Gastroesophageal sphincter (tissue), 4 donors: ENCODE measurements around the gene PUM1. TPM values are rescaled to one million over a fixed set of nuclear protein-coding genes. Genes with fewer than 3 reads are reported as not detected.

Experiments
- ATAC-seq: fragments of 150-250 bp; one replicate; pipeline ENCODE4 v1.9.1; 2016; ENCODE audit warnings: mild to moderate bottlenecking, moderate library complexity
- H3K27ac ChIP-seq, 4 donors: fragments of 200-600 bp; sonication (generic) in 3 of 4; 1 replicate in 3 of 4; 2 replicates in 1 of 4; pipeline ENCODE4 v1.5.1; 2016 to 2019
- H3K27me3 ChIP-seq: fragments of 200-600 bp; sonication (generic); one replicate; pipeline ENCODE4 v1.5.1; 2019
- H3K36me3 ChIP-seq, 2 donors: fragments of 200-600 bp; sonication (generic); one replicate each; pipeline ENCODE4 v1.5.1; 2019; ENCODE audit warnings: control low read depth in 1 of 2
- H3K4me1 ChIP-seq, 3 donors: fragments of 200-600 bp; sonication (generic); 1 replicate in 2 of 3; 2 replicates in 1 of 3; pipeline ENCODE4 v1.5.1; 2016 to 2019; ENCODE audit warnings: control low read depth in 2 of 3
- H3K4me3 ChIP-seq, 2 donors: fragments of 200-600 bp; sonication (generic); one replicate each; pipeline ENCODE4 v1.5.1; 2019; ENCODE audit warnings: mild to moderate bottlenecking in 1 of 2, moderate library complexity in 1 of 2
- H3K9me3 ChIP-seq, 3 donors: fragments of 200-600 bp; sonication (generic); one replicate each; pipeline ENCODE4 v1.5.1; 2017 to 2019; ENCODE audit warnings: control low read depth in 2 of 3
- EP300 ChIP-seq: sonication (generic); formaldehyde crosslinking; IDR thresholded peaks from one replicate; pipeline ENCODE4 v1.6.1; 2017; ENCODE audit warnings: antibody characterized with exemption, mild to moderate bottlenecking
- POLR2A ChIP-seq, 2 donors: fragments of 450-650 bp; IDR thresholded peaks; one replicate each; pipeline ENCODE4 v1.6.1; 2017; ENCODE audit warnings: antibody characterized with exemption in 2 of 2, mild to moderate bottlenecking in 2 of 2, moderate library complexity in 1 of 2
- POLR2AphosphoS5 ChIP-seq: sonication (generic); formaldehyde crosslinking; IDR thresholded peaks from one replicate; pipeline ENCODE4 v1.6.1; 2017; ENCODE audit warnings: antibody characterized with exemption
- WGBS, 2 donors: methylation state at CpG; one replicate each; pipeline ENCODE4 v1.1.5; 2018; ENCODE audit warnings: low coverage in 1 of 2; 5-methylcytosine and 5-hydroxymethylcytosine counted together
- total RNA-seq, 4 donors: library from RNA; depleted of rRNA; stranded (reverse); fragments of >200 nt; gene quantifications; one replicate each; pipeline ENCODE4 v1.1.0, GENCODE V29; 2016
- TF ChIP-seq, protein P1 (sequence below), 4 experiments: fragments of 200-600 bp in 2 of 4; fragments of 450-650 bp in 2 of 4; sonication (generic) in 1 of 4; IDR thresholded peaks; one replicate each; pipeline ENCODE4 v1.5.1; 2017 to 2019; ENCODE audit warnings: antibody characterized with exemption in 4 of 4, mild to moderate bottlenecking in 2 of 4, moderate library complexity in 2 of 4

Gene PUM1
- total RNA-seq, 4 donors from 2014 or later: 83.8 to 90.7 (median 88.4) TPM

DNA sequence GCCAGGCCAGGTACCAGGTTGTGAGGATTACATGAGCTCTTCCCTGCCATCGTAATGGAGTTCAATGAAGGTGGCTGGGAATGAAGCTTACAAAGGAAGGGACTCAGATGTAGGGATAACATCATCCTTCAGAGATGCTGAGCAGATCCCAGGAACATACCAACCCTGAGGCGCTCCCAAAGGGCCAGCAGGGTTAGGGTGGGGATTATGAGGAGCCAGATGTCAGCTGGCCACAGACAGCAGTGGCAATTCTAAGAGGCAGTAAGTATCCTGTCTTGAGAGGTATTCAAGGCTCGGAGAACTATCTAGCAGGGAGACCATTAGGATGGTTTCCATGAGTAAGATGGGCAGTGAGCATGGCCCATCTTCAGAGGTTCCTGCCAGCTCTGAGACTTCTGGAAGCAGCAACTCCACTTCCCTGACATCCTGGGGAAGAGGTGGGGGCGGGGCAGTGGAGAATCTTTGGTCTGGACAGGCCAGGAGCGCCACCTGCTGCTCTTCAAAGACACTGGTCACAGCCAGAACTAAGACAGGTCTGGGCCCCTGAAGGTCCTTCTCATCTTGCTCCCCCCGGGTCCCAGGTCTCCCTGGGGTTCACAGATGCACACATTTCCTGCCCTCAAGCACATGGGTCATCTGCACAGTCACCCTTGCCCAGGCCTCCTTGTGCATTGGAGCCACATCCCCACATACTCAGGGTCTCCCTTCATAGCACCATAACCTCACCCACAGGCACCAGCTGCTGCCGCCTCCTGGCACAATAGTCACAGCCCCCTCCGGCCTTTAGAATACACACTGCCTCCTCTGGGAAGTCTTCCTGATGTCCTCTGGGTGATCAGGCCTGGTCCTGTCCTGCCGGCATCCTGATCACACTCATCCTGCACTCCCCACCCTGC lies 154.2 kb downstream of the PUM1 start:
- no peaks in the 10 kb centered on the region for H3K9me3 ChIP-seq
- H3K27ac ChIP-seq: peak overlapping the region in 2 of 4 donors; percentile 12 to 34
- peak; percentile 53 for ATAC-seq
- TF ChIP-seq, protein P1, sequence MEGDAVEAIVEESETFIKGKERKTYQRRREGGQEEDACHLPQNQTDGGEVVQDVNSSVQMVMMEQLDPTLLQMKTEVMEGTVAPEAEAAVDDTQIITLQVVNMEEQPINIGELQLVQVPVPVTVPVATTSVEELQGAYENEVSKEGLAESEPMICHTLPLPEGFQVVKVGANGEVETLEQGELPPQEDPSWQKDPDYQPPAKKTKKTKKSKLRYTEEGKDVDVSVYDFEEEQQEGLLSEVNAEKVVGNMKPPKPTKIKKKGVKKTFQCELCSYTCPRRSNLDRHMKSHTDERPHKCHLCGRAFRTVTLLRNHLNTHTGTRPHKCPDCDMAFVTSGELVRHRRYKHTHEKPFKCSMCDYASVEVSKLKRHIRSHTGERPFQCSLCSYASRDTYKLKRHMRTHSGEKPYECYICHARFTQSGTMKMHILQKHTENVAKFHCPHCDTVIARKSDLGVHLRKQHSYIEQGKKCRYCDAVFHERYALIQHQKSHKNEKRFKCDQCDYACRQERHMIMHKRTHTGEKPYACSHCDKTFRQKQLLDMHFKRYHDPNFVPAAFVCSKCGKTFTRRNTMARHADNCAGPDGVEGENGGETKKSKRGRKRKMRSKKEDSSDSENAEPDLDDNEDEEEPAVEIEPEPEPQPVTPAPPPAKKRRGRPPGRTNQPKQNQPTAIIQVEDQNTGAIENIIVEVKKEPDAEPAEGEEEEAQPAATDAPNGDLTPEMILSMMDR (IDR thresholded peaks at IDR 0.05): peak in 3 of 4 experiments; percentile 84 to 93 (median 91)
- TF ChIP-seq EP300: no peak
- TF ChIP-seq POLR2AphosphoS5: no peak
- WGBS, 2 donors: 58% methylated on average over 6 of the region's 9 CpGs; no CpG with 5 or more reads in 1 of the 2 donors
- H3K4me3 ChIP-seq: no peak overlapping the region
- H3K36me3 ChIP-seq: no peaks in the 10 kb centered on the region
- no peaks in the 10 kb centered on the region for H3K27me3 ChIP-seq
- H3K4me1 ChIP-seq: peaks cover 0 to 41% (median 22%) of the 10 kb centered on the region in 3 donors

- no peaks in the 10 kb centered on the region for H3K36me3 ChIP-seq
- H3K27me3 ChIP-seq: no peaks in the 10 kb centered on the region
- no peak for TF ChIP-seq EP300
- no peak for TF ChIP-seq POLR2A (IDR thresholded peaks at IDR 0.05)
- TF ChIP-seq POLR2AphosphoS5: no peak
- TF ChIP-seq, protein P1 (IDR thresholded peaks at IDR 0.05): no peak
- H3K4me3 ChIP-seq: peak overlapping the region in 1 of 2 donors; percentile 61
- ATAC-seq: no peak
- H3K27ac ChIP-seq: peak overlapping the region in 3 of 4 donors; percentile 71 to 88 (median 81)
- H3K9me3 ChIP-seq: no peaks in the 10 kb centered on the region
- WGBS, 2 donors: 80 to 85% methylated on average over 7 to 10 of the region's 14 CpGs
- peaks cover 0 to 58% (median 29%) of the 10 kb centered on the region in 3 donors for H3K4me1 ChIP-seq
Observed at GRCh38 chr1:30909365-30910068, 156.0 kb downstream of the PUM1 start.

DNA sequence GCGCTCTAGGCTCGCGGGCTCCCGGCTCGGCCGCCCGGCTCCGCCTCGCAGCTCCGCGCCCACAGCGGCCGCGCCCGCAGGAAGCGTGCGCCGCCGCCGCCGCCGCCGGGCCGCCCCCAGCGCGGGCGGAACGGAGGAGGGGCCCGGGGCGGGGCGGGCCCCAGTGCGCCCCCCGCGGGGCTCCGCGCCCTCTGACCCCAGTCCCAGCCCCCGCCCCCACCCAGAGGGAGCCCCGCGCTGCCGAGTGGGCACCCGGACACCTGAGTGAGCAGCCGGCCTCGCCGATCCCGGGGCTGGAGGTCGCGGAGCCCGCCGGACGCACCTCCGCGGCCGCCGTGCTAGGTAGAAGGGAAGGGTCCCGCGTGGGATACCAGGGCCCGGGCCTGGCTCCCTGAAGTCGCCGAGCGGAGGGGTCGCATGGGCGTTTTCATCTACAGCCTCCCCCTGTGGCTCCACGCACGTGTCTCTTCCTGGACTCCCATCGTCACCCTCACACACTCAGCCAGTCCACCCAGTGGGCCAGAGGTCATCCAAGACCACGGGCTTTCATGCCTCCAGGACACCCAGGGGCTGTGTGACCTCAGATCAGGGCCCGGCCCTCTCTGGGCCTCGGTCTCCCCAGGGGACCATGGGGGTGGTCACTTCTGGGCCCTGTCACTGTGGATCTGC lies 156.7 kb downstream of the PUM1 start, which contains the start of gene SDC3:
SDC3 (minus strand) TSS at position 63 of the 669 bp plus-strand sequence. CDS start 172 bp downstream, outside the sequence.
- Histone ChIP-seq H3K27me3 (no peaks in the 10 kb centered on the region), H3K9me3 (no peaks in the 10 kb centered on the region), H3K36me3 (no peaks in the 10 kb centered on the region), H3K4me1 (peaks cover 0 to 65% (median 29%) of the 10 kb centered on the region in 3 donors), H3K4me3 (peak within 1 kb of the TSS; percentile 77 to 79), H3K27ac (peak within 1 kb of the TSS; percentile 52 to 88 (median 78))
- no CpG with 5 or more reads among the region's 68 CpGs for WGBS, 2 donors
- peak; percentile 75 for ATAC-seq
- TF ChIP-seq, protein P1 (IDR thresholded peaks at IDR 0.05): no peak
- TF ChIP-seq POLR2A (IDR thresholded peaks at IDR 0.05): no peak
- TF ChIP-seq EP300: no peak
- no peak for TF ChIP-seq POLR2AphosphoS5

GRCh38 chr1:30908316-30908695 lies 157.2 kb downstream of the PUM1 start:
- TF ChIP-seq POLR2A (IDR thresholded peaks at IDR 0.05) (no peak), EP300 (no peak), POLR2AphosphoS5 (no peak)
- TF ChIP-seq, protein P1 (IDR thresholded peaks at IDR 0.05): no peak
- no peak for ATAC-seq

More at GRCh38 chr1:30908316-30908695, 157.2 kb downstream of the PUM1 start:
- Histone ChIP-seq H3K4me1 (peaks cover 0 to 71% (median 29%) of the 10 kb centered on the region in 3 donors), H3K4me3 (peak overlapping the region; percentile 77 to 79), H3K36me3 (no peaks in the 10 kb centered on the region), H3K27ac (peak overlapping the region; percentile 52 to 84 (median 77)), H3K9me3 (no peaks in the 10 kb centered on the region), H3K27me3 (no peaks in the 10 kb centered on the region)
- no CpG with 5 or more reads among the region's 69 CpGs for WGBS, 2 donors
